T-helper 22 cell (primary cell): Measurements from ENCODE around the gene ZNF823.
"Not testable (repeated sequence)": the region's sequence is repeated elsewhere in the genome, so short reads cannot be mapped to it uniquely, and the experiment has no call there.

Source experiments
- DNase-seq: peaks from one replicate; pipeline ENCODE4 v3.0.0-alpha.2; 2020; ENCODE audit warnings: low read depth

The ZNF823 gene

GRCh38 chr19:11738746-11739620 lies at the start of gene ZNF823:
Gene ZNF823, minus strand, starts transcription at chr19:11738946. Its CDS starts 127 bp downstream, at chr19:11738819.
- DNase-seq, result peak; percentile 84

- no peak for DNase-seq
These were observed 48.8 kb upstream of the ZNF823 start for GRCh38 chr19:11787536-11787935.

GRCh38 chr19:11784356-11784755 lies 45.6 kb upstream of the ZNF823 start:
- no peak for DNase-seq

- DNase-seq, result no peak
These were observed 45.0 kb upstream of the ZNF823 start for GRCh38 chr19:11783767-11784166.

GRCh38 chr19:11781295-11782057 lies 42.7 kb upstream of the ZNF823 start:
- no peak for DNase-seq

GRCh38 chr19:11780431-11781020 lies 41.8 kb upstream of the ZNF823 start:
- DNase-seq, result no peak

- not testable (repeated sequence) for DNase-seq
These were observed 37.9 kb upstream of the ZNF823 start for GRCh38 chr19:11776669-11777068.

GRCh38 chr19:11771520-11771919 lies 32.8 kb upstream of the ZNF823 start:
- not testable (repeated sequence) for DNase-seq

GRCh38 chr19:11769995-11770394 lies 31.2 kb upstream of the ZNF823 start:
- DNase-seq, result no peak

GRCh38 chr19:11767633-11768133 lies 28.9 kb upstream of the ZNF823 start:
- DNase-seq, result no peak

GRCh38 chr19:11766597-11767591 lies 28.1 kb upstream of the ZNF823 start, which contains the start of gene ZNF441:
Gene ZNF441, plus strand, starts transcription at chr19:11767000. Its CDS starts 194 bp downstream, at chr19:11767194.
- peak; percentile 65 for DNase-seq

GRCh38 chr19:11763611-11764010 lies 24.9 kb upstream of the ZNF823 start:
- no peak for DNase-seq

GRCh38 chr19:11763117-11763516 lies 24.4 kb upstream of the ZNF823 start:
- DNase-seq, result no peak

GRCh38 chr19:11759805-11760204 lies 21.1 kb upstream of the ZNF823 start:
- no peak for DNase-seq

- DNase-seq, result no peak
These were observed 18.2 kb upstream of the ZNF823 start for GRCh38 chr19:11756965-11757364.

- no peak for DNase-seq
These were observed 15.9 kb upstream of the ZNF823 start for GRCh38 chr19:11754663-11755062.

- DNase-seq, result no peak
These were observed 13.5 kb upstream of the ZNF823 start for GRCh38 chr19:11752244-11752736.

- DNase-seq, result no peak
These were observed 11.0 kb upstream of the ZNF823 start for GRCh38 chr19:11749751-11750150.

GRCh38 chr19:11747277-11747676 lies 8.5 kb upstream of the ZNF823 start:
- DNase-seq, result no peak

- no peak for DNase-seq
These were observed 7.1 kb upstream of the ZNF823 start for GRCh38 chr19:11745869-11746268.
